HepG2 (cell line): ENCODE measurements around the gene PCDHGB3. TPM values are rescaled to one million over a fixed set of nuclear protein-coding genes. Genes with fewer than 3 reads are reported as not detected.

Source experiments
- ATAC-seq: fragments of 200-7000 bp; cut with Tn5 transposase; 3 replicates; pipeline ENCODE4 v1.9.1; 2020; ENCODE audit warnings: mild to moderate bottlenecking, moderate library complexity
- BruUV-seq: library from RNA; stranded (reverse); fragments of 400-500 nt; replicated peaks from 2 replicates; lab custom pipeline; 2021; lab: Mats Ljungman, UMichigan
- CTCF ChIA-PET: fragments of 300-600 bp; formaldehyde crosslinking; extraction: SDS; loops from one replicate; lab custom pipeline; 2021; ENCODE audit warnings: low total read pairs, inconsistent platforms, low intra/inter-chr PET ratio; lab: Yijun Ruan, JAX
- POLR2A ChIA-PET: fragments of 350-600 bp; sonication (Branson Sonifier 250); formaldehyde crosslinking; loops from one replicate; lab custom pipeline; 2020; ENCODE audit warnings: antibody characterized with exemption, inconsistent platforms; lab: Yijun Ruan, JAX
- DNase-seq: peaks from one replicate; pipeline ENCODE4 v3.0.0-alpha.2; 2015; ENCODE audit warnings: low spot score
- FAIRE-seq: peaks from 3 replicates; lab custom pipeline; 2011; peaks lifted over from hg19 to GRCh38; lab: Jason Lieb, UNC
- H2AFZ ChIP-seq: one replicate; pipeline ENCODE4 v1.6.1; 2011; ENCODE audit warnings: low read length, inconsistent platforms
- H3K27ac ChIP-seq: fragments of 300-600 bp; 3 replicates; pipeline ENCODE4 v1.8.0; 2011; ENCODE audit warnings: mixed run types, mild to moderate bottlenecking, mixed read lengths, low read length, inconsistent platforms; ENCODE audit not compliant: insufficient read depth; ENCODE audit errors: extremely low read length
- H3K27me3 ChIP-seq, 2 experiments: fragments of 200-600 bp in 1 of 2; 2 replicates in 1 of 2; 3 replicates in 1 of 2; pipeline versions ENCODE4 v1.6.0 to v1.8.0; 2011; ENCODE audit warnings: low read length in 2 of 2, mild to moderate bottlenecking in 2 of 2, moderate library complexity in 2 of 2, inconsistent platforms in 1 of 2; ENCODE audit not compliant: insufficient read depth in 2 of 2, control insufficient read depth in 1 of 2
- H3K36me3 ChIP-seq, 2 experiments: fragments of 200-600 bp in 1 of 2; replicated peaks in 1 of 2; 2 replicates in 1 of 2; 3 replicates in 1 of 2; pipeline versions ENCODE4 v1.5.1 to v1.8.0; 2011; ENCODE audit warnings: low read length in 2 of 2, inconsistent platforms in 1 of 2; ENCODE audit not compliant: insufficient read depth in 2 of 2, control insufficient read depth in 1 of 2
- H3K4me1 ChIP-seq: 2 replicates; pipeline ENCODE4 v1.5.1; 2012; ENCODE audit warnings: low read length, inconsistent platforms; ENCODE audit not compliant: insufficient read depth
- H3K4me2 ChIP-seq: 2 replicates; pipeline ENCODE4 v1.6.0; 2011; ENCODE audit warnings: low read depth, low read length, inconsistent platforms
- H3K4me3 ChIP-seq, 3 experiments: fragments of 200-600 bp in 1 of 3; sonication (generic), shearing (Covaris generic) in 1 of 3; replicated peaks in 1 of 3; 2 replicates each; pipeline ENCODE4 v1.5.1; 2011 to 2016; ENCODE audit warnings: low read length in 3 of 3, inconsistent platforms in 2 of 3, low read depth in 2 of 3, mild to moderate bottlenecking in 2 of 3, control low read depth in 1 of 3, mixed read lengths in 1 of 3; ENCODE audit not compliant: insufficient read depth in 1 of 3
- H3K79me2 ChIP-seq: one replicate; pipeline ENCODE4 v1.6.1; 2011; ENCODE audit warnings: low read length, inconsistent platforms; ENCODE audit not compliant: insufficient read depth
- H3K9ac ChIP-seq: 2 replicates; pipeline ENCODE4 v1.6.0; 2011; ENCODE audit warnings: mild to moderate bottlenecking, low read depth, low read length, inconsistent platforms; ENCODE audit not compliant: insufficient read depth
- H3K9me3 ChIP-seq: 2 replicates; pipeline ENCODE4 v1.5.1; 2012; ENCODE audit warnings: mild to moderate bottlenecking, low read length
- H4K20me1 ChIP-seq: 2 replicates; pipeline ENCODE4 v1.6.0; 2011; ENCODE audit warnings: inconsistent platforms, mild to moderate bottlenecking, low read length, moderate library complexity; ENCODE audit not compliant: insufficient read depth
- AHR ChIP-seq: IDR thresholded peaks from 2 replicates; pipeline ENCODE4 v1.6.1; 2018; ENCODE audit warnings: missing genetic modification reagents, missing compliant biosample characterization
- FOXO1 ChIP-seq: sonication (generic); formaldehyde crosslinking; IDR thresholded peaks from 2 replicates; pipeline ENCODE4 v1.4.0; 2020; ENCODE audit warnings: missing genetic modification reagents
- FOXO4 ChIP-seq: sonication (generic); formaldehyde crosslinking; conservative IDR thresholded peaks from 2 replicates; pipeline ENCODE4 v1.8.1; 2023; ENCODE audit warnings: missing genetic modification reagents
- HCFC1 ChIP-seq: fragments of 150-350 bp; IDR thresholded peaks from 2 replicates; pipeline ENCODE4 v1.6.1; 2014; ENCODE audit warnings: low read depth, low read length
- ISL2 ChIP-seq: sonication (generic); formaldehyde crosslinking; IDR thresholded peaks from 2 replicates; pipeline ENCODE4 v1.5.0; 2020; ENCODE audit warnings: missing genetic modification reagents
- MAFG ChIP-seq: sonication (generic); formaldehyde crosslinking; IDR thresholded peaks from 2 replicates; pipeline ENCODE4 v1.5.1; 2020; ENCODE audit warnings: mild to moderate bottlenecking, missing genetic modification reagents
- RNF2 ChIP-seq: fragments of 450-650 bp; conservative IDR thresholded peaks from 2 replicates; pipeline ENCODE4 v1.6.1; 2016; ENCODE audit warnings: low read depth
- SCMH1 ChIP-seq: sonication (generic); formaldehyde crosslinking; IDR thresholded peaks from 2 replicates; pipeline ENCODE4 v1.9.0; 2021; ENCODE audit warnings: missing genetic modification reagents, mild to moderate bottlenecking, borderline replicate concordance
- SMAD1 ChIP-seq: sonication (generic); formaldehyde crosslinking; IDR thresholded peaks from 2 replicates; pipeline ENCODE4 v1.4.0; 2020; ENCODE audit warnings: missing genetic modification reagents, low read depth, mild to moderate bottlenecking, borderline replicate concordance
- XBP1 ChIP-seq: sonication (generic); formaldehyde crosslinking; IDR thresholded peaks from 2 replicates; pipeline ENCODE4 v1.5.0; 2020; ENCODE audit warnings: missing genetic modification reagents
- XRCC5 ChIP-seq: fragments of 200-400 bp; formaldehyde crosslinking; optimal IDR thresholded peaks from 2 replicates; pipeline ENCODE3; 2017; ENCODE audit warnings: mild to moderate bottlenecking, low read length
- ZBTB21 ChIP-seq: sonication (generic); formaldehyde crosslinking; IDR thresholded peaks from 2 replicates; pipeline ENCODE4 v1.4.0; 2020; ENCODE audit warnings: missing genetic modification reagents
- ZNF160 ChIP-seq: sonication (generic); formaldehyde crosslinking; IDR thresholded peaks from 2 replicates; pipeline ENCODE4 v1.8.0; 2022; ENCODE audit warnings: mild to moderate bottlenecking, inconsistent platforms, missing genetic modification reagents
- ZNF263 ChIP-seq: sonication (generic); formaldehyde crosslinking; IDR thresholded peaks from 2 replicates; pipeline ENCODE4 v1.4.0; 2020; ENCODE audit warnings: missing genetic modification reagents
- ZNF451 ChIP-seq: sonication (generic); formaldehyde crosslinking; IDR thresholded peaks from 2 replicates; pipeline ENCODE4 v1.5.0; 2020; ENCODE audit warnings: mild to moderate bottlenecking, missing genetic modification reagents
- ZNF503 ChIP-seq: sonication (generic); formaldehyde crosslinking; IDR thresholded peaks from 2 replicates; pipeline ENCODE4 v1.4.0; 2020; ENCODE audit warnings: missing genetic modification reagents
- ZNF720 ChIP-seq: sonication (generic); formaldehyde crosslinking; IDR thresholded peaks from 2 replicates; pipeline ENCODE4 v1.4.0; 2020; ENCODE audit warnings: missing genetic modification reagents
- ZNF879 ChIP-seq: sonication (generic); formaldehyde crosslinking; IDR thresholded peaks from 2 replicates; pipeline ENCODE4 v1.8.1; 2023; ENCODE audit warnings: missing genetic modification reagents
- WGBS: methylation state at CpG from one replicate; pipeline ENCODE4 v1.1.6; 2017; ENCODE audit warnings: low lambda C conversion rate; 5-methylcytosine and 5-hydroxymethylcytosine counted together
- in situ Hi-C: cut with HindIII; loops from 2 replicates; pipeline ENCODE4 v1.10.0; 2017; ENCODE audit warnings: low pct_unique_long_range_greater_than_20kb; ENCODE audit not compliant: extremely low pct_ligation_motif_present
- intact Hi-C: fragments of 100-400 bp; cut with micrococcal nuclease; formaldehyde crosslinking; loops from one replicate; pipeline ENCODE4 v1.10.0; 2022; ENCODE audit not compliant: unreplicated experiment
- polyA plus RNA-seq, 8 experiments: library from polyadenylated mRNA; depleted of rRNA in 3 of 8; stranded (reverse) in 7 of 8; unstranded in 1 of 8; fragments of >200 nt; fragmentation: Illumina TruSeq in 4 of 8; extraction: Trizol in 4 of 8; gene quantifications; 2 replicates each; pipeline versions ENCODE4 v1.2.1 to v1.2.3, GENCODE V29; 2011 to 2016; ENCODE audit warnings: low read depth in 4 of 8, missing spikeins in 1 of 8, mixed read lengths in 1 of 8; ENCODE audit not compliant: insufficient read depth in 1 of 8
- total RNA-seq, 5 experiments: library from RNA; depleted of rRNA; stranded (reverse); fragments of >200 nt; fragmentation: Illumina TruSeq; extraction: Trizol; gene quantifications; 2 replicates each; pipeline ENCODE4 v1.2.3, GENCODE V29; 2016; ENCODE audit warnings: low read depth in 1 of 5
- TF ChIP-seq, protein P1 (sequence below): sonication (generic); formaldehyde crosslinking; IDR thresholded peaks from 2 replicates; pipeline ENCODE4 v1.8.1; 2022; ENCODE audit warnings: mild to moderate bottlenecking, missing genetic modification reagents
- TF ChIP-seq, protein P2 (sequence below): sonication (generic); formaldehyde crosslinking; conservative IDR thresholded peaks from 2 replicates; pipeline ENCODE4 v1.4.0; 2020; ENCODE audit warnings: missing genetic modification reagents

The PCDHGB3 gene
- total and polyA plus RNA-seq, 2 of the 13 experiments (the other 11 are each of a cell fraction or from before 2014, with no cell fraction given): 0.40 to 0.44 TPM

- no peak for TF ChIP-seq RNF2
- no peak for TF ChIP-seq ZNF160
- no peak for TF ChIP-seq HCFC1
- no peak for TF ChIP-seq XBP1 (CRISPR knock-in tag)
- TF ChIP-seq MAFG (CRISPR knock-in tag): no peak
- no peak for TF ChIP-seq SMAD1
- no peak for TF ChIP-seq ZNF263
- no peak for TF ChIP-seq ZBTB21 (CRISPR knock-in tag)
- no peak for TF ChIP-seq ZNF503 (CRISPR knock-in tag)
- TF ChIP-seq FOXO1 (CRISPR knock-in tag): no peak
- no peak for TF ChIP-seq FOXO4 (CRISPR knock-in tag)
- TF ChIP-seq, protein P1, sequence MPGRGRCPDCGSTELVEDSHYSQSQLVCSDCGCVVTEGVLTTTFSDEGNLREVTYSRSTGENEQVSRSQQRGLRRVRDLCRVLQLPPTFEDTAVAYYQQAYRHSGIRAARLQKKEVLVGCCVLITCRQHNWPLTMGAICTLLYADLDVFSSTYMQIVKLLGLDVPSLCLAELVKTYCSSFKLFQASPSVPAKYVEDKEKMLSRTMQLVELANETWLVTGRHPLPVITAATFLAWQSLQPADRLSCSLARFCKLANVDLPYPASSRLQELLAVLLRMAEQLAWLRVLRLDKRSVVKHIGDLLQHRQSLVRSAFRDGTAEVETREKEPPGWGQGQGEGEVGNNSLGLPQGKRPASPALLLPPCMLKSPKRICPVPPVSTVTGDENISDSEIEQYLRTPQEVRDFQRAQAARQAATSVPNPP (CRISPR knock-in tag): no peak
- TF ChIP-seq, protein P2, sequence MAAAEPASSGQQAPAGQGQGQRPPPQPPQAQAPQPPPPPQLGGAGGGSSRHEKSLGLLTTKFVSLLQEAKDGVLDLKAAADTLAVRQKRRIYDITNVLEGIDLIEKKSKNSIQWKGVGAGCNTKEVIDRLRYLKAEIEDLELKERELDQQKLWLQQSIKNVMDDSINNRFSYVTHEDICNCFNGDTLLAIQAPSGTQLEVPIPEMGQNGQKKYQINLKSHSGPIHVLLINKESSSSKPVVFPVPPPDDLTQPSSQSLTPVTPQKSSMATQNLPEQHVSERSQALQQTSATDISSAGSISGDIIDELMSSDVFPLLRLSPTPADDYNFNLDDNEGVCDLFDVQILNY (CRISPR knock-in tag): no peak
- TF ChIP-seq AHR: no peak
- no peak for TF ChIP-seq XRCC5
- no peak for TF ChIP-seq ZNF879 (CRISPR knock-in tag)
- no peak for TF ChIP-seq SCMH1 (CRISPR knock-in tag)
- no peak for TF ChIP-seq ISL2 (CRISPR knock-in tag)
- TF ChIP-seq ZNF451 (CRISPR knock-in tag): no peak
- TF ChIP-seq ZNF720 (CRISPR knock-in tag): no peak
- Histone ChIP-seq H3K9ac (no peak overlapping the region), H2AFZ (no peak overlapping the region), H3K4me3 (no peak overlapping the region), H3K4me2 (no peak overlapping the region), H3K4me1 (no peaks in the 10 kb centered on the region; the same call in 1 of the 2 replicates), H3K9me3 (peaks cover 15% of the 10 kb centered on the region), H4K20me1 (no peaks in the 10 kb centered on the region), H3K27me3 (no peaks in the 10 kb centered on the region; a peak in 1 of 5 replicates), H3K36me3 (no peaks in the 10 kb centered on the region), H3K27ac (no peak overlapping the region), H3K79me2 (no peaks in the 10 kb centered on the region)
- FAIRE-seq (no peak), ATAC-seq (no peak), DNase-seq (no peak)
- ChIA-PET POLR2A (no interaction called here), CTCF (no interaction called here)
- in situ Hi-C loops: loop anchor here (10.0 kb wide), 1 partner anchor 173 kb away; no protein-coding TSS in a partner anchor
- 86% methylated on average over 10 of the region's 36 CpGs for WGBS
- no TSS peak for BruUV-seq
- intact Hi-C loops: loop anchor here (10.0 kb wide), 1 partner anchor 173 kb away; no protein-coding TSS in a partner anchor
Observed at GRCh38 chr5:141351591-141351990, 18.5 kb upstream of the PCDHGB3 start.
